NCI-H524 treated with DMSO at 0.1 percent for 48 hours (cell line): ENCODE data around the gene OXNAD1.
"Not testable (repeated sequence)": the region's sequence is repeated elsewhere in the genome, so short reads cannot be mapped to it uniquely, and the experiment has no call there.

Experiments used
- DNase-seq: peaks from one replicate; lab custom pipeline; 2025; lab: John Stamatoyannopoulos, UW

OXNAD1 gene

GRCh38 chr3:16304061-16305010 lies 39.3 kb downstream of the OXNAD1 start:
- no peak for DNase-seq

- DNase-seq = no peak
Measured at GRCh38 chr3:16305111-16305541, 40.1 kb downstream of the OXNAD1 start.

- DNase-seq = no peak
Measured at GRCh38 chr3:16307832-16308531, 43.0 kb downstream of the OXNAD1 start.

- DNase-seq = no peak
Measured at GRCh38 chr3:16308727-16309126, 43.7 kb downstream of the OXNAD1 start.

GRCh38 chr3:16309558-16309957 lies 44.5 kb downstream of the OXNAD1 start:
- DNase-seq = no peak

- DNase-seq = not testable (repeated sequence)
Measured at GRCh38 chr3:16310486-16310885, 45.5 kb downstream of the OXNAD1 start.

GRCh38 chr3:16311960-16312451 lies 47.0 kb downstream of the OXNAD1 start:
- DNase-seq = no peak

- DNase-seq = no peak
Measured at GRCh38 chr3:16313886-16314645, 49.1 kb downstream of the OXNAD1 start.

GRCh38 chr3:16315623-16316022 lies 50.6 kb downstream of the OXNAD1 start:
- no peak for DNase-seq

GRCh38 chr3:16316396-16316795 lies 51.4 kb downstream of the OXNAD1 start:
- DNase-seq = no peak

GRCh38 chr3:16316847-16317560 lies 52.0 kb downstream of the OXNAD1 start:
- DNase-seq = no peak

- no peak for DNase-seq
Measured at GRCh38 chr3:16317561-16317945, 52.5 kb downstream of the OXNAD1 start.

GRCh38 chr3:16318176-16318575 lies 53.2 kb downstream of the OXNAD1 start:
- no peak for DNase-seq

GRCh38 chr3:16319307-16319706 lies 54.3 kb downstream of the OXNAD1 start:
- DNase-seq = no peak

- no peak for DNase-seq
Measured at GRCh38 chr3:16319723-16320122, 54.7 kb downstream of the OXNAD1 start.

- no peak for DNase-seq
Measured at GRCh38 chr3:16320711-16321110, 55.7 kb downstream of the OXNAD1 start.

GRCh38 chr3:16322189-16322588 lies 57.2 kb downstream of the OXNAD1 start:
- no peak for DNase-seq

- DNase-seq = no peak
Measured at GRCh38 chr3:16323737-16324136, 58.7 kb downstream of the OXNAD1 start.

- no peak for DNase-seq
Measured at GRCh38 chr3:16325850-16326249, 60.8 kb downstream of the OXNAD1 start.

GRCh38 chr3:16326724-16327349 lies 61.8 kb downstream of the OXNAD1 start:
- DNase-seq = no peak

- DNase-seq = no peak
Measured at GRCh38 chr3:16328124-16328523, 63.1 kb downstream of the OXNAD1 start.
